Hepatocyte (in vitro differentiated cells): Measurements from ENCODE around the gene C16orf86. TPM values are rescaled to one million over a fixed set of nuclear protein-coding genes. Genes with fewer than 3 reads are reported as not detected.

ENCODE experiments used
- DNase-seq: peaks from one replicate; pipeline ENCODE4 v3.0.0-alpha.2; 2016; ENCODE audit warnings: low spot score
- H2AFZ ChIP-seq: fragments of 200-600 bp; sonication (generic); 2 replicates; pipeline ENCODE4 v1.6.0; 2016; ENCODE audit warnings: antibody characterized with exemption, mild to moderate bottlenecking
- H3K27ac ChIP-seq: fragments of 200-600 bp; sonication (generic); 2 replicates; pipeline ENCODE4 v1.5.1; 2016; ENCODE audit warnings: mild to moderate bottlenecking
- H3K27me3 ChIP-seq: fragments of 200-600 bp; sonication (generic); 2 replicates; pipeline ENCODE4 v1.6.1; 2016
- H3K36me3 ChIP-seq: fragments of 200-600 bp; sonication (generic); replicated peaks from 2 replicates; pipeline ENCODE4 v1.5.1; 2016; ENCODE audit warnings: low read depth; ENCODE audit not compliant: insufficient read depth
- H3K4me1 ChIP-seq: fragments of 200-600 bp; sonication (generic); 2 replicates; pipeline ENCODE4 v1.5.1; 2016; ENCODE audit warnings: mild to moderate bottlenecking, moderate library complexity; ENCODE audit not compliant: insufficient read depth
- H3K4me2 ChIP-seq: fragments of 200-600 bp; sonication (generic); 2 replicates; pipeline ENCODE4 v1.6.0; 2016
- H3K4me3 ChIP-seq: fragments of 200-600 bp; sonication (generic); 2 replicates; pipeline ENCODE4 v1.5.1; 2016; ENCODE audit warnings: mild to moderate bottlenecking
- H3K79me2 ChIP-seq: fragments of 200-600 bp; sonication (generic); 2 replicates; pipeline ENCODE4 v1.6.0; 2017; ENCODE audit warnings: mild to moderate bottlenecking
- H3K9me2 ChIP-seq: fragments of 200-600 bp; sonication (generic); replicated peaks from 2 replicates; pipeline ENCODE4 v1.6.0; 2017; ENCODE audit warnings: mild to moderate bottlenecking; ENCODE audit not compliant: insufficient read depth
- H3K9me3 ChIP-seq: fragments of 200-600 bp; sonication (generic); 2 replicates; pipeline ENCODE4 v1.5.1; 2016; ENCODE audit warnings: low read depth, mild to moderate bottlenecking
- H4K20me1 ChIP-seq: fragments of 200-600 bp; sonication (generic); 2 replicates; pipeline ENCODE4 v1.6.0; 2016; ENCODE audit warnings: mild to moderate bottlenecking; ENCODE audit not compliant: insufficient read depth, poor library complexity, severe bottlenecking
- EZH2 ChIP-seq: fragments of 200-600 bp; sonication (generic); IDR thresholded peaks from 2 replicates; pipeline ENCODE4 v1.6.1; 2016; ENCODE audit warnings: antibody characterized with exemption, mild to moderate bottlenecking, borderline replicate concordance
- EZH2phosphoT487 ChIP-seq: fragments of 200-600 bp; sonication (generic); IDR thresholded peaks from one replicate; pipeline ENCODE4 v1.6.1; 2018; ENCODE audit warnings: antibody characterized with exemption, mild to moderate bottlenecking, low read depth, moderate library complexity; ENCODE audit not compliant: unreplicated experiment, severe bottlenecking
- WGBS: methylation state at CpG from one replicate; pipeline ENCODE4 v1.1.6; 2016; ENCODE audit warnings: low lambda C conversion rate; ENCODE audit errors: missing lambda C conversion rate; 5-methylcytosine and 5-hydroxymethylcytosine counted together
- polyA plus RNA-seq: library from polyadenylated mRNA; unstranded; fragments of >200 nt; fragmentation: Nextera tagmentation; extraction: Ambion mirVana; gene quantifications from 2 replicates; pipeline ENCODE4 v1.2.1, GENCODE V29; 2016
- total RNA-seq: library from RNA; depleted of rRNA; stranded (reverse); fragments of >200 nt; gene quantifications from 2 replicates; pipeline ENCODE4 v1.2.3, GENCODE V29; 2014
- TF ChIP-seq, protein P1 (sequence below): fragments of 200-600 bp; sonication (generic); IDR thresholded peaks from 2 replicates; pipeline ENCODE4 v1.5.1; 2016; ENCODE audit warnings: antibody characterized with exemption, mild to moderate bottlenecking; ENCODE audit not compliant: poor library complexity

C16orf86 gene
- total and polyA plus RNA-seq, 2 experiments from 2014 or later = 2.3 to 4.1 TPM

DNA sequence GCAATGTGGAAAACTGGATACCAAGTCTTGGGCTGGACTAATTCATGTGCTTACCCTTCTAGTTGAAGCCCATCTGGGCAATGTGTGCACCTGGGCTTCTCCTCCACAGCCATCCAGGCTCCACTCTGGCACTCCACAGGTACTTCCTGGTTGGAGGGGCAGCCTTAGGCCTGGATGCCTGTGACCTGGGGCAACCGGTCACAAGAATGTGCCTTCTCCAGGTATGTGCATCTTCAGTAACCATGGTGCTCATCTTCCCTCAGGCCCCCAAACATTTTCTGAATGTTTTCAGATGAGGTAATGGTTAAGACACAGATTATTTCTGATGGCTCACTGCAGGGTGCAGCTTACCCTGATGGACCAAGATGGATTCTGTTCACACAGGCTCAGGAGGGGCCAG is 11.1 kb downstream of the C16orf86 start:
- no peaks in the 10 kb centered on the region for H3K27me3 ChIP-seq
- WGBS = 86% methylated on average over 1 of the region's 1 CpG

DNA sequence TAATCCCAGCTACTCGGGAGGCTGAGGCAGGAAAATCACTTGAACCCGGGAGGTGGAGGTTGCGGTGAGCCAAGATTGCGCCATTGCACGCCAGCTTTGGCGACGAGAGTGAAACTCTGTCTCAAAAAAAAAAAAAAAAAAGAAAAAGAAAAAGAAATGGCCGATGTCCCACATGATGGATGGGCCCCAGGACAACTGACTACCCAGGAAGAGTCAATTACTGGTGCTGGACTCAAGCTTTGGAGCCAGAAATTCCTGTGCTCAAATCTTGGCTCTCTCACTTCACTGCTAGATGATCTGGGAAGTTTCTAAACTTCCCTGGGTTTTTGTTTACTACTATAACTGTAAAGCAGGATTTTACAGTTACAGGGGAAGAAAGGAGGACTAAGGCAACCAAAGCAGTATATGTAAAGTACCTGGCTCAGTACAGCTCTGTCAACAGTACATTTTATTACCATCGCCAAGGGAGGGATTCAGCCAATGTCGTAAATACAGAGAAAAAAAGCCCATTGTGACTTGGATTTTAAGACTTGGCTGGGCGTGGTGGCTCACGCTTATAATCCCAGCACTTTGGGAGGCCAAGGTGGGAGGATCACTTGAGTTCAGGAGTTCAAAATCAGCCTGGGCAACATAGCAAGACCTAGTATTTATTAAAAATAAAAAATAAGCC is 11.9 kb downstream of the C16orf86 start:
- Histone ChIP-seq H3K4me3 (no peak overlapping the region), H3K9me3 (no peaks in the 10 kb centered on the region), H3K9me2 (no peaks in the 10 kb centered on the region), H3K36me3 (no peaks in the 10 kb centered on the region), H3K4me1 (peaks cover 7% of the 10 kb centered on the region), H3K27ac (peak overlapping the region; percentile 11), H4K20me1 (no peaks in the 10 kb centered on the region), H3K4me2 (no peak overlapping the region), H3K27me3 (no peaks in the 10 kb centered on the region), H3K79me2 (no peaks in the 10 kb centered on the region), H2AFZ (no peak overlapping the region)
- TF ChIP-seq EZH2 (no peak), EZH2phosphoT487 (no peak)
- TF ChIP-seq, protein P1, sequence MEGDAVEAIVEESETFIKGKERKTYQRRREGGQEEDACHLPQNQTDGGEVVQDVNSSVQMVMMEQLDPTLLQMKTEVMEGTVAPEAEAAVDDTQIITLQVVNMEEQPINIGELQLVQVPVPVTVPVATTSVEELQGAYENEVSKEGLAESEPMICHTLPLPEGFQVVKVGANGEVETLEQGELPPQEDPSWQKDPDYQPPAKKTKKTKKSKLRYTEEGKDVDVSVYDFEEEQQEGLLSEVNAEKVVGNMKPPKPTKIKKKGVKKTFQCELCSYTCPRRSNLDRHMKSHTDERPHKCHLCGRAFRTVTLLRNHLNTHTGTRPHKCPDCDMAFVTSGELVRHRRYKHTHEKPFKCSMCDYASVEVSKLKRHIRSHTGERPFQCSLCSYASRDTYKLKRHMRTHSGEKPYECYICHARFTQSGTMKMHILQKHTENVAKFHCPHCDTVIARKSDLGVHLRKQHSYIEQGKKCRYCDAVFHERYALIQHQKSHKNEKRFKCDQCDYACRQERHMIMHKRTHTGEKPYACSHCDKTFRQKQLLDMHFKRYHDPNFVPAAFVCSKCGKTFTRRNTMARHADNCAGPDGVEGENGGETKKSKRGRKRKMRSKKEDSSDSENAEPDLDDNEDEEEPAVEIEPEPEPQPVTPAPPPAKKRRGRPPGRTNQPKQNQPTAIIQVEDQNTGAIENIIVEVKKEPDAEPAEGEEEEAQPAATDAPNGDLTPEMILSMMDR = no peak
- WGBS = 82% methylated on average over 12 of the region's 12 CpGs
- no peak for DNase-seq

More for the DNA sequence above, 11.1 kb downstream of the C16orf86 start:
- Histone ChIP-seq H2AFZ (no peak overlapping the region), H3K27ac (peak overlapping the region; percentile 11), H3K9me2 (no peaks in the 10 kb centered on the region), H3K79me2 (no peaks in the 10 kb centered on the region), H3K36me3 (no peaks in the 10 kb centered on the region), H3K4me3 (no peak overlapping the region), H3K4me1 (peaks cover 7% of the 10 kb centered on the region), H4K20me1 (no peaks in the 10 kb centered on the region), H3K4me2 (no peak overlapping the region), H3K9me3 (no peaks in the 10 kb centered on the region)
- TF ChIP-seq, protein P1 = no peak
- TF ChIP-seq EZH2phosphoT487 = no peak
- TF ChIP-seq EZH2 = no peak
- DNase-seq = no peak

DNA sequence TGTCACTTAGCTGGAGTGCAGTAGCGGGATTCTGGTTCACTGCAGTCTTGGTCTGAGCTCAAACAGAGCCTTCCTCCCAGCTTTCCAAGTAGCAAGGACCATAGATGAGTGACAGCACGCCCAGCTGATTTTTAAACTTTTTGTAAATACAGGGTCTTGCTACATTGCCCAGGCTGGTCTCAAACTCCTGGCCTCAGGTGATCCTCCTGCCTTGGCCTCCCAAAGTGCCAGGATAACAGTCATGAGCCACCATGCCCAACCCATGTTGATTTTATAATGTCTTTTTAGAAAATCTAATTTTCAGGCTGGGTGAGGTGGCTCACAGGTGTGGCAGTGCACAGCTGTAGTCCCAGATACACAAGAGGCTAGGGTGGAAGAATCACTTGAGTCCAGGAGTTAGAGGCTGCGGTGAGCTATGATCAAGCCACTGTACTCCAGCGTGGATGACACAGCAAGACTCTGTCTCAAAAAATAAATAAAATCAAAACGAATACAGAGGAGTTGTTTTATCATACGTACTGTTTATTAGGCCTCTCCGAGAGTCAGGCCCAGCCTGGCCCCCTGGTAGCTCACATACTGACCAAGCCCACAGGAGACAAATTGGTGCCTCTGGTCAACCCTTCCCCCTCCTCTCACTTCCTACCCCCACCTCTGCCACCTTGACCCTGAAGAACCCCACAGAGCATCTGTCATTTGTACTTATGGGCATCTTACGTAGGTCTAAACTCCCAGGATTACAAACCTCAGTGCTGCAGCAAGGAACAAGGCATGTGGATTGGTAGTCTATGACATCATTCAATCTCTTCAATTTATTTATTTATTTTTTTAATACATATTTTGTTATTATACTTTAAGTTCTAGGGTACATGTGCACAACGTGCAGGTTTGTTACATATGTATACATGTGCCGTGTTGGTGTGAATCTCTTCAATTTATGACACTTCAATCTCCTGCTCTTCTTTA is 13.6 kb downstream of the C16orf86 start:
- TF ChIP-seq, protein P1 = no peak
- TF ChIP-seq EZH2 (no peak), EZH2phosphoT487 (no peak)
- WGBS = 98% methylated on average over 10 of the region's 10 CpGs
- Histone ChIP-seq H2AFZ (no peak overlapping the region), H4K20me1 (no peaks in the 10 kb centered on the region), H3K27me3 (no peaks in the 10 kb centered on the region), H3K4me3 (no peak overlapping the region), H3K4me2 (no peak overlapping the region), H3K9me2 (no peaks in the 10 kb centered on the region), H3K79me2 (no peaks in the 10 kb centered on the region), H3K9me3 (no peaks in the 10 kb centered on the region), H3K4me1 (no peaks in the 10 kb centered on the region), H3K36me3 (no peaks in the 10 kb centered on the region), H3K27ac (no peak overlapping the region)
- DNase-seq = no peak
